Measurements from ENCODE around the gene NLGN4X.

DNA sequence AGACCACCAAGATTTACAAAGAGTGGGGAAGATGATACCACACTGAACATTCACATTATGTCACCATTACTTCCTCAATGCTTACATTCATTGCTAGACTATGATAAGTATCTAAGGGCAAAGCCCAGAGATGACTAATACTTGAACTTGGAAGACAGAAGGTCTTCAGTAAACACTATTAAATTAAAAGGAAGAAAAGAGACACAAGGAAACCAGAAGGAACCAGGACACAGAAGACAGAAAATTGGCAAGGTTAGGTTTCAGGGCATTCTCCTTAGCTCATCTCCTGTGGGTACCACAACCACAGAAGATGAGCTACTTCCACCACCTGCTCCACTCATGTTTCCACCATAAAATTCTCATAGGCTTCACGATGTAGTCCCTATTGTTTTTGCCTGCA, 64.9 kb downstream of the NLGN4X start:
- no peak for TF ChIP-seq HDGF (IDR thresholded peaks at IDR 0.05; ENCODE audit: borderline replicate concordance)
- no peak for TF ChIP-seq FOXK2 (IDR thresholded peaks at IDR 0.05)
- no peak for TF ChIP-seq SUZ12 (IDR thresholded peaks at IDR 0.05)
